Measurements from ENCODE around the gene MAP4K4.

GRCh38 chr2:101904916-101905315 is 207.4 kb downstream of the MAP4K4 start:
- TF ChIP-seq CTCF (IDR thresholded peaks at IDR 0.05; ENCODE audit: low read length) (no peak), EZH2 (optimal IDR thresholded peaks at IDR 0.05; ENCODE audit: low read depth, low read length) (no peak), EZH2phosphoT487 (IDR thresholded peaks at IDR 0.05; ENCODE audit: low read length) (no peak)
